Prostate gland (tissue), 2 donors: ENCODE measurements around the gene TLL1.

Experiments used
- POLR2A ChIP-seq: fragments of 450-650 bp; IDR thresholded peaks from one replicate; pipeline ENCODE4 v1.6.1; 2016; ENCODE audit warnings: antibody characterized with exemption, mild to moderate bottlenecking
- POLR2AphosphoS5 ChIP-seq: sonication (generic); formaldehyde crosslinking; IDR thresholded peaks from one replicate; pipeline ENCODE4 v1.6.1; 2017; ENCODE audit warnings: antibody characterized with exemption
- TF ChIP-seq, protein P1 (sequence below), 4 experiments: fragments of 200-600 bp in 2 of 4; fragments of 450-650 bp in 2 of 4; sonication (generic) in 2 of 4; IDR thresholded peaks; 1 replicate in 3 of 4; 2 replicates in 1 of 4; pipeline ENCODE4 v1.5.1; 2016 to 2019; ENCODE audit warnings: antibody characterized with exemption in 4 of 4, mild to moderate bottlenecking in 2 of 4, moderate library complexity in 2 of 4

DNA sequence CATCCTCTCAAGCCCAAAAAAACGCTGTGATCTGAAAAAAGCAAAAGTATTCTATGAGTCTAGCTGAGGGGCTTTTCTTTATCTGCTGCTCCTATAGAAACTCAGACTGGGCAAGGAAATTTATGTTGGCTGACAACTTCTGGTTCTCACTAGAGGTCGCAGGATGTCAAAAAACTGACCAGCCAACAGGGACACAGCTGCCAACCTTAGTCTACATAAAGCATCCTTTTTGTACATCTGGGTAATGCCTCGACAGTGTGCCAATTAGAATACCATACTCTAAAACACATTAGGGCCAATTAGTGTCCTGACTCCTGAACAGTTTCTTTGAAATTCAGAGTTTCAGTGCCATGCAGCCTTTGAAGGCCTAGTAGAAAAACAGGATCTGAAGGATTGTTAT lies 8.8 kb upstream of the TLL1 start:
- TF ChIP-seq, protein P1, sequence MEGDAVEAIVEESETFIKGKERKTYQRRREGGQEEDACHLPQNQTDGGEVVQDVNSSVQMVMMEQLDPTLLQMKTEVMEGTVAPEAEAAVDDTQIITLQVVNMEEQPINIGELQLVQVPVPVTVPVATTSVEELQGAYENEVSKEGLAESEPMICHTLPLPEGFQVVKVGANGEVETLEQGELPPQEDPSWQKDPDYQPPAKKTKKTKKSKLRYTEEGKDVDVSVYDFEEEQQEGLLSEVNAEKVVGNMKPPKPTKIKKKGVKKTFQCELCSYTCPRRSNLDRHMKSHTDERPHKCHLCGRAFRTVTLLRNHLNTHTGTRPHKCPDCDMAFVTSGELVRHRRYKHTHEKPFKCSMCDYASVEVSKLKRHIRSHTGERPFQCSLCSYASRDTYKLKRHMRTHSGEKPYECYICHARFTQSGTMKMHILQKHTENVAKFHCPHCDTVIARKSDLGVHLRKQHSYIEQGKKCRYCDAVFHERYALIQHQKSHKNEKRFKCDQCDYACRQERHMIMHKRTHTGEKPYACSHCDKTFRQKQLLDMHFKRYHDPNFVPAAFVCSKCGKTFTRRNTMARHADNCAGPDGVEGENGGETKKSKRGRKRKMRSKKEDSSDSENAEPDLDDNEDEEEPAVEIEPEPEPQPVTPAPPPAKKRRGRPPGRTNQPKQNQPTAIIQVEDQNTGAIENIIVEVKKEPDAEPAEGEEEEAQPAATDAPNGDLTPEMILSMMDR (IDR thresholded peaks at IDR 0.05) = no peak
- TF ChIP-seq POLR2A (no peak), POLR2AphosphoS5 (no peak)
